GM21723 (cell line): ENCODE measurements around the gene DNAJC17.

Experiments
- ATAC-seq: cut with Tn5 transposase; IDR thresholded peaks from one replicate; pipeline ENCODE4 v1.9.1; 2021; ENCODE audit warnings: mild to moderate bottlenecking, moderate library complexity; ENCODE audit not compliant: unreplicated experiment

DNAJC17 gene

GRCh38 chr15:40743921-40744814 is 63.1 kb downstream of the DNAJC17 start:
- ATAC-seq, result no peak

GRCh38 chr15:40743485-40743901 is 63.8 kb downstream of the DNAJC17 start:
- no peak for ATAC-seq

DNA sequence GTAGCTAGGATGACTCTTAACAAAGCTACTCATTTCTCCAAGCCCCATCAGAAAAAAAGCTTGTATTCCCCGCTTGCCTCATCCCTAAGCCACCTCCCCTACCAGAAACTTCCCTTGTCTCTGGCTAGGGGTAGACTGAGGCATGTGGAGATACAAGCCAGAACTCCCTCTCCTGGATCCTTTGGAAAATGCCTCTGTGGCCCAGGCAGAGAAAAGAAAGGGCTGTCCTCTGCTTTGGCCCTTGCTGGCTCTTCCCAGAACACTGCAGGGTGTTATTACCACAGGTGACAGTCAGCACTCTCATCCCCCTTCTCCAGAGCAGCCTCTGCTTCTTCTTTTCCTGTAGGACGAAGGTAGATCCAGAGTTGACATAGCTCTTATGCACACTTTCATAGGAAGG is 67.4 kb downstream of the DNAJC17 start:
- no peak for ATAC-seq

DNA sequence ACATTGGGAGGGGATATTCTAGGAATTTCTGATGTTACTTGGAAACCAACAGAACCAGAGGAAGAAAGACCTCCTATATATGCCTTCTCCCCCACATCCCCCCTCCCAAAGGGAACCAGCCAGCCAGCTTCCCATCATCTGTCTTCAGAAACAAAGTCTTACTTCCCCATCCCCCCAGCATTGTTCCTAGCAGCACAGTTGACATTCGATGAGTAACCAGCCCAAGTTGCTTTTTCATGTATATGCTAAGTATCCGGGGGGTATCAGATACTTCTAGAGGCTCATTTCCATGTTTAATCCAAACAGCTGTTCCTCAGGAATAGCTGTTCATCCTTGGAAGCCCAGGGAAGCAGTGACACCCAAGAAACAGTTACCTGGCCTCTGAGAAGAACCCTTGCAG is 68.2 kb downstream of the DNAJC17 start:
- ATAC-seq, result no peak

DNA sequence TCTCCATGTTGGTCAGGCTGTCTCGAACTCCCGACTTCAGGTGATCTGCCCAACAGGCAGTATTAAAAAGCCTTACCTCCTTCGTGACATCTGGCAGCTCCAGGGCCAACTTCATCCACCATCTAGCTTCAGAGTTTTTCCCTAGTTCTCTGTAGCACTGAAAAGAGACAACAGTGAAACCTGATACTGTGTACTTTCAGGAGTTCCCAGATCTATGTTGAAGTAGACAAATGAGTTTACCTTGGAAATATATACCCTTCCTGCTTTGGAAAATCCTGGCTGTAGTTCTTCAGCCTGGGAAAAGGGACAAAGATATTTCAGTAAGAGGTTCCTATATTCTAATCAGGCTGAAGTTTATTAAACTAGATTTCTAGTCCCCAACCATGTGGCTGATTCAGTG is 70.2 kb downstream of the DNAJC17 start:
- ATAC-seq, result no peak

- ATAC-seq, result no peak
Measured at GRCh38 chr15:40736575-40736974, 70.7 kb downstream of the DNAJC17 start.

GRCh38 chr15:40731034-40731433 is 76.2 kb downstream of the DNAJC17 start:
- no peak for ATAC-seq

- no peak for ATAC-seq
Measured at GRCh38 chr15:40723919-40724318, 83.4 kb downstream of the DNAJC17 start.

- no peak for ATAC-seq
Measured at GRCh38 chr15:40722934-40723333, 84.3 kb downstream of the DNAJC17 start.

DNA sequence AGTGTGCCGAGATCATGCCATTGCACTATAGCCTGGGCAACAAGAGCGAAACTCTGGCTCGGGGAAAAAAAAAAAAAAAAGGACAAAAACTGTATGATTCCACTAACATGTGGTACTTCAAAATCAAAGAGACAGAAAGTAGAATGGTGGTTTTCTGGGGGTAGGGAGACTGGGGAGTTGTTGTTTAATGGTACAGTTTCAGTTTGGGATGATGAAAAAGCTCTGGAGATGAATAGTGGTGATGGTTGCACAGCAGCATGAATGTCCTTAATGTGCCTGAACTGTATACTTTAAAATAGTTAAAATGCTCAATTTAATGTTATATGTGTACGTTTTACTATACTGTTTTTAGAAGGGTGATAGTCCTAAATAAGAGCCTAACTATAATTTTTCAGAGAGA is 84.9 kb downstream of the DNAJC17 start:
- ATAC-seq, result no peak

DNA sequence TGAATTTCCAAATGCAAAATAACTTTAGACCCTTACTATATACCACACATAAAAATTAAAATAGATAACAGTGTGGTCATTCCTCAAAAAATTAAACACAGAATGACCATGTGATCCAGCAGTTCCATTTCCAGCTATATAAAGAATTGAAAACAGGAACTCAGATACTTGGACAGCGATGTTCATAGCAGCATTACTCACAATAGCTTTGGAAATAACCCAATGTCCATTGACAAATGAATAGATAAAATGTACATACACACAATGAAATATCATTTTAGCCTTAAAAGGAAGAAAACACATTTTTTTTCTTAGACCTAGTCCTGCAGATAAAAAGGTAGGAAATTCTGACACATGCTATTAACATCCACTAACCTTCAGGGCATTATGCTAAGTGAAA is 85.6 kb downstream of the DNAJC17 start:
- no peak for ATAC-seq

- no peak for ATAC-seq
Measured at GRCh38 chr15:40716165-40716564, 91.1 kb downstream of the DNAJC17 start.
